Liver (tissue), 9 donors: Measurements from ENCODE around the gene GREB1L. TPM values are rescaled to one million over a fixed set of nuclear protein-coding genes. Genes with fewer than 3 reads are reported as not detected.
"Not testable (repeated sequence)": the region's sequence is repeated elsewhere in the genome, so short reads cannot be mapped to it uniquely, and the experiment has no call there.

Experiments used
- DNase-seq: peaks from one replicate; pipeline ENCODE4 v3.0.0-alpha.2; 2017; ENCODE audit warnings: low spot score
- H3K27ac ChIP-seq, 2 donors: one replicate each; pipeline ENCODE4 v1.7.0; 2013; ENCODE audit warnings: inconsistent platforms in 2 of 2, low read length in 2 of 2, control low read depth in 1 of 2, low read depth in 1 of 2, mild to moderate bottlenecking in 1 of 2
- H3K27me3 ChIP-seq, 4 donors: one replicate each; pipeline versions ENCODE4 v1.6.1 to v1.7.0; 2013; ENCODE audit warnings: low read length in 3 of 4, inconsistent platforms in 1 of 4, mild to moderate bottlenecking in 1 of 4, moderate library complexity in 1 of 4; ENCODE audit not compliant: control insufficient read depth in 4 of 4, insufficient read depth in 4 of 4
- H3K36me3 ChIP-seq, 4 donors: one replicate each; pipeline versions ENCODE4 v1.6.1 to v1.7.0; 2013; ENCODE audit warnings: low read length in 3 of 4, mild to moderate bottlenecking in 3 of 4, low read depth in 1 of 4, moderate library complexity in 1 of 4; ENCODE audit not compliant: control insufficient read depth in 4 of 4, insufficient read depth in 3 of 4
- H3K4me1 ChIP-seq, 4 donors: one replicate each; pipeline versions ENCODE4 v1.6.1 to v1.7.0; 2013; ENCODE audit warnings: low read length in 3 of 4, mild to moderate bottlenecking in 3 of 4, moderate library complexity in 1 of 4; ENCODE audit not compliant: control insufficient read depth in 4 of 4, insufficient read depth in 4 of 4
- H3K4me3 ChIP-seq, 3 donors: one replicate each; pipeline versions ENCODE4 v1.6.1 to v1.7.0; 2013; ENCODE audit warnings: low read length in 3 of 3, control low read depth in 1 of 3, low read depth in 1 of 3, mild to moderate bottlenecking in 1 of 3
- H3K9ac ChIP-seq, 2 donors: one replicate each; pipeline ENCODE4 v1.7.0; 2013; ENCODE audit warnings: low read length in 2 of 2, mild to moderate bottlenecking in 2 of 2, moderate library complexity in 2 of 2, control low read depth in 1 of 2, low read depth in 1 of 2
- H3K9me3 ChIP-seq, 4 donors: one replicate each; pipeline versions ENCODE4 v1.6.1 to v1.7.0; 2013; ENCODE audit warnings: low read length in 3 of 4; ENCODE audit not compliant: control insufficient read depth in 4 of 4
- CTCF ChIP-seq: fragments of 150-350 bp; IDR thresholded peaks from 2 replicates; pipeline ENCODE4 v1.5.1; 2017; ENCODE audit warnings: improper control_type of control experiment, low read depth, low read length; ENCODE audit not compliant: missing input control
- EGR1 ChIP-seq, 2 donors: IDR thresholded peaks; 2 replicates each; pipeline ENCODE4 v1.6.1; 2016 to 2018; ENCODE audit warnings: antibody characterized with exemption in 2 of 2, low read depth in 2 of 2
- FOXA1 ChIP-seq: IDR thresholded peaks from 2 replicates; pipeline ENCODE4 v1.6.1; 2016; ENCODE audit warnings: antibody characterized with exemption
- FOXA2 ChIP-seq: IDR thresholded peaks from 2 replicates; pipeline ENCODE4 v1.6.1; 2016; ENCODE audit warnings: antibody characterized with exemption
- HNF4A ChIP-seq, 2 donors: conservative IDR thresholded peaks; 2 replicates each; pipeline ENCODE4 v1.6.1; 2016; ENCODE audit warnings: antibody characterized with exemption in 2 of 2, mild to moderate bottlenecking in 2 of 2
- HNF4G ChIP-seq: IDR thresholded peaks from 2 replicates; pipeline ENCODE4 v1.6.1; 2016; ENCODE audit warnings: antibody characterized with exemption
- JUND ChIP-seq, 2 donors: IDR thresholded peaks; 2 replicates each; pipeline ENCODE4 v1.6.1; 2016; ENCODE audit warnings: antibody characterized with exemption in 2 of 2
- NR2F2 ChIP-seq: IDR thresholded peaks from 2 replicates; pipeline ENCODE4 v1.6.1; 2016; ENCODE audit warnings: antibody characterized with exemption
- RAD21 ChIP-seq, 2 donors: IDR thresholded peaks; 2 replicates each; pipeline ENCODE4 v1.6.1; 2016; ENCODE audit warnings: antibody characterized with exemption in 2 of 2, mild to moderate bottlenecking in 2 of 2
- RXRA ChIP-seq, 2 donors: IDR thresholded peaks; 2 replicates each; pipeline ENCODE4 v1.6.1; 2017 to 2018; ENCODE audit warnings: antibody characterized with exemption in 2 of 2, mild to moderate bottlenecking in 1 of 2
- TAF1 ChIP-seq: conservative IDR thresholded peaks from 2 replicates; pipeline ENCODE4 v1.6.1; 2016; ENCODE audit warnings: antibody characterized with exemption, mild to moderate bottlenecking
- YY1 ChIP-seq: IDR thresholded peaks from 2 replicates; pipeline ENCODE4 v1.6.1; 2016; ENCODE audit warnings: antibody characterized with exemption, mild to moderate bottlenecking
- WGBS: extraction: QIAGEN DNeasy Blood & Tissue Kit; methylation state at CpG from one replicate; pipeline ENCODE4 v1.1.7; 2013; 5-methylcytosine and 5-hydroxymethylcytosine counted together
- polyA plus RNA-seq, 2 donors: library from polyadenylated mRNA; stranded (reverse) in 1 of 2; unstranded in 1 of 2; fragments of 200-250 nt in 1 of 2; fragments of >200 nt in 1 of 2; fragmentation: Nextera tagmentation in 1 of 2; extraction: Ambion mirVana in 1 of 2; gene quantifications; one replicate each; pipeline versions ENCODE4 v1.2.1 to v1.2.3, GENCODE V29; 2013 to 2015
- total RNA-seq, 2 donors: library from RNA; depleted of rRNA; stranded (reverse); fragments of >200 nt; gene quantifications; one replicate each; pipeline ENCODE4 v1.2.3, GENCODE V29; 2014
- TF ChIP-seq, protein P1 (sequence below): IDR thresholded peaks from 2 replicates; pipeline ENCODE4 v1.6.1; 2016; ENCODE audit warnings: antibody characterized with exemption
- TF ChIP-seq, protein P2 (sequence below): IDR thresholded peaks from 2 replicates; pipeline ENCODE4 v1.6.1; 2016; ENCODE audit warnings: antibody characterized with exemption
- TF ChIP-seq, protein P3 (sequence below): IDR thresholded peaks from 2 replicates; pipeline ENCODE4 v1.6.1; 2016; ENCODE audit warnings: antibody characterized with exemption, mild to moderate bottlenecking
- donor health status: healthy.
- donor health status: healthy.
- donor health status: healthy.
- donor health status: healthy.
- donor health status: healthy.

Gene GREB1L
- total and polyA plus RNA-seq, 4 donors, result 1.2 to 13.1 (median 3.0) TPM

- Histone ChIP-seq H3K36me3 (no peaks in the 10 kb centered on the region), H3K4me3 (no peak overlapping the region), H3K9ac (no peak overlapping the region), H3K27ac (no peak overlapping the region), H3K27me3 (no peaks in the 10 kb centered on the region), H3K9me3 (no peaks in the 10 kb centered on the region), H3K4me1 (no peaks in the 10 kb centered on the region)
- WGBS, result 91% methylated on average over 2 of the region's 2 CpGs
- TF ChIP-seq HNF4G (no peak), CTCF (no peak), FOXA2 (no peak), NR2F2 (no peak), TAF1 (no peak), EGR1 (IDR thresholded peaks at IDR 0.05; ENCODE audit: low read depth in 2 of 2) (no peak), JUND (IDR thresholded peaks at IDR 0.05) (no peak), FOXA1 (no peak)
- DNase-seq, result no peak
Measured at GRCh38 chr18:21366896-21367295, 124.9 kb downstream of the GREB1L start.

DNA sequence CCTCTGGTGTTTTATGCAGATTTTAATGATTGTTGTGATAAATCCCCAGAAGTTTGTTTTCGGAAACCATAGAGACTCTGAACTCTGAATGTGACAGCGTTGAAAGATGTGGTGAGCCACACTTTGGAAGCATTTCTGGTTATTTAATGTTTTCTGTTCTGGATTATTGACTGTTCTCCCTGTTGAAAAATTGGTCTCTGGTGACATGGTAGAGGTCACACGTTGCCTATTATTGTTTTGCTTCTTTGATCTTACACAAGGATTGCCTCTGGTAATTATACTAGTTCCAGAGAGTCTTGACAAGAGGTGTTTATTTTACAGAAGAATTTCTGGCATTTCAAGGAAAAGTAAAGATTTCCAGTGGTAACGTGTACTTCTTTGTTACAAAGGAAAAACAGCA lies 127.1 kb downstream of the GREB1L start:
- Histone ChIP-seq H3K27ac (no peak overlapping the region), H3K36me3 (no peaks in the 10 kb centered on the region), H3K9me3 (no peaks in the 10 kb centered on the region), H3K9ac (no peak overlapping the region), H3K4me3 (no peak overlapping the region), H3K4me1 (no peaks in the 10 kb centered on the region), H3K27me3 (no peaks in the 10 kb centered on the region)
- TF ChIP-seq, protein P1, sequence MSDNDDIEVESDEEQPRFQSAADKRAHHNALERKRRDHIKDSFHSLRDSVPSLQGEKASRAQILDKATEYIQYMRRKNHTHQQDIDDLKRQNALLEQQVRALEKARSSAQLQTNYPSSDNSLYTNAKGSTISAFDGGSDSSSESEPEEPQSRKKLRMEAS, result no peak
- TF ChIP-seq NR2F2 (no peak), RAD21 (IDR thresholded peaks at IDR 0.05) (no peak), YY1 (no peak), JUND (IDR thresholded peaks at IDR 0.05) (no peak), TAF1 (no peak), EGR1 (IDR thresholded peaks at IDR 0.05; ENCODE audit: low read depth in 2 of 2) (no peak), HNF4A (conservative IDR thresholded peaks at IDR 0.05) (no peak), RXRA (IDR thresholded peaks at IDR 0.05) (no peak)
- TF ChIP-seq, protein P2, sequence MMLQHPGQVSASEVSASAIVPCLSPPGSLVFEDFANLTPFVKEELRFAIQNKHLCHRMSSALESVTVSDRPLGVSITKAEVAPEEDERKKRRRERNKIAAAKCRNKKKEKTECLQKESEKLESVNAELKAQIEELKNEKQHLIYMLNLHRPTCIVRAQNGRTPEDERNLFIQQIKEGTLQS, result no peak
- TF ChIP-seq, protein P3, sequence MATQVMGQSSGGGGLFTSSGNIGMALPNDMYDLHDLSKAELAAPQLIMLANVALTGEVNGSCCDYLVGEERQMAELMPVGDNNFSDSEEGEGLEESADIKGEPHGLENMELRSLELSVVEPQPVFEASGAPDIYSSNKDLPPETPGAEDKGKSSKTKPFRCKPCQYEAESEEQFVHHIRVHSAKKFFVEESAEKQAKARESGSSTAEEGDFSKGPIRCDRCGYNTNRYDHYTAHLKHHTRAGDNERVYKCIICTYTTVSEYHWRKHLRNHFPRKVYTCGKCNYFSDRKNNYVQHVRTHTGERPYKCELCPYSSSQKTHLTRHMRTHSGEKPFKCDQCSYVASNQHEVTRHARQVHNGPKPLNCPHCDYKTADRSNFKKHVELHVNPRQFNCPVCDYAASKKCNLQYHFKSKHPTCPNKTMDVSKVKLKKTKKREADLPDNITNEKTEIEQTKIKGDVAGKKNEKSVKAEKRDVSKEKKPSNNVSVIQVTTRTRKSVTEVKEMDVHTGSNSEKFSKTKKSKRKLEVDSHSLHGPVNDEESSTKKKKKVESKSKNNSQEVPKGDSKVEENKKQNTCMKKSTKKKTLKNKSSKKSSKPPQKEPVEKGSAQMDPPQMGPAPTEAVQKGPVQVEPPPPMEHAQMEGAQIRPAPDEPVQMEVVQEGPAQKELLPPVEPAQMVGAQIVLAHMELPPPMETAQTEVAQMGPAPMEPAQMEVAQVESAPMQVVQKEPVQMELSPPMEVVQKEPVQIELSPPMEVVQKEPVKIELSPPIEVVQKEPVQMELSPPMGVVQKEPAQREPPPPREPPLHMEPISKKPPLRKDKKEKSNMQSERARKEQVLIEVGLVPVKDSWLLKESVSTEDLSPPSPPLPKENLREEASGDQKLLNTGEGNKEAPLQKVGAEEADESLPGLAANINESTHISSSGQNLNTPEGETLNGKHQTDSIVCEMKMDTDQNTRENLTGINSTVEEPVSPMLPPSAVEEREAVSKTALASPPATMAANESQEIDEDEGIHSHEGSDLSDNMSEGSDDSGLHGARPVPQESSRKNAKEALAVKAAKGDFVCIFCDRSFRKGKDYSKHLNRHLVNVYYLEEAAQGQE, result no peak
- 55% methylated on average over 4 of the region's 4 CpGs for WGBS
- DNase-seq, result no peak

DNA sequence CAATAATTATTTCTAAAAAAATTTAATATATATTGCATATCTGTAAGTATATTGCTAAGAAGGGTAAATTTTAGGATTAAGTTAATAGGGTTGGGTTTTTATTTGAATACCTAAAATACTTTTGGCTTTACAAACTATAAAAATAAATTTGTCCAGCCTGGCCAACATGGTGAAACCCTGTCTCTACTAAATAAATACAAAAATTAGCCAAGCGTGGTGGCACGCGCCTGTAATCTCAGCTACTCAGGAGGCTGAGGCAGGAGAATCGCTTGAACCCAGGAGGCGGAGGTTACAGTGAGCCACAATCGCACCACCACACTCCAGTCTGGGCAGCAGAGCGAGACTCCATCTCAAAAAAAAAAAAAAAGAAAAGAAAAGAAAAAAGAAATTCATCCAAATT lies 127.6 kb downstream of the GREB1L start:
- H3K9me3 ChIP-seq, H3K36me3 ChIP-seq, H3K4me3 ChIP-seq, H3K9ac ChIP-seq, H3K27ac ChIP-seq, H3K4me1 ChIP-seq, DNase-seq, H3K27me3 ChIP-seq: not testable (repeated sequence)
- WGBS, result 95% methylated on average over 7 of the region's 7 CpGs
